Progenitor cell of endocrine pancreas (in vitro differentiated cells): ENCODE results near the gene RMDN2. TPM values are rescaled to one million over a fixed set of nuclear protein-coding genes. Genes with fewer than 3 reads are reported as not detected.

Source experiments
- DNase-seq: peaks from one replicate; pipeline ENCODE4 v3.0.0; 2021; ENCODE audit warnings: low spot score; ENCODE audit not compliant: unreplicated experiment
- H3K27ac Mint-ChIP-seq: 2 replicates; pipeline ENCODE4 v1.8.0; 2021; ENCODE audit warnings: mild to moderate bottlenecking, moderate library complexity, mixed read lengths
- H3K27me3 Mint-ChIP-seq: 2 replicates; pipeline ENCODE4 v1.8.0; 2021; ENCODE audit warnings: mixed read lengths
- H3K36me3 Mint-ChIP-seq: 2 replicates; pipeline ENCODE4 v1.8.0; 2022; ENCODE audit warnings: mixed read lengths; ENCODE audit not compliant: insufficient read depth
- H3K4me1 Mint-ChIP-seq: 2 replicates; pipeline ENCODE4 v1.8.0; 2021; ENCODE audit warnings: low read depth, mixed read lengths
- H3K4me3 Mint-ChIP-seq: 2 replicates; pipeline ENCODE4 v1.8.0; 2021; ENCODE audit warnings: low read depth, mild to moderate bottlenecking, moderate library complexity, mixed read lengths
- H3K9me3 Mint-ChIP-seq: 2 replicates; pipeline ENCODE4 v1.8.0; 2021; ENCODE audit warnings: low read depth, mixed read lengths
- total RNA-seq: library from RNA; stranded (reverse); gene quantifications from 2 replicates; pipeline ENCODE4 v1.2.1, GENCODE V29; 2021
- TF ChIP-seq, protein P1 (sequence below): fragments of 200-600 bp; sonication (generic); IDR thresholded peaks from one replicate; pipeline ENCODE4 v1.5.0; 2021; ENCODE audit warnings: antibody characterized with exemption, mild to moderate bottlenecking; ENCODE audit not compliant: unreplicated experiment

The RMDN2 gene
- total RNA-seq, 1 donor from 2014 or later: 9.2 TPM

DNA sequence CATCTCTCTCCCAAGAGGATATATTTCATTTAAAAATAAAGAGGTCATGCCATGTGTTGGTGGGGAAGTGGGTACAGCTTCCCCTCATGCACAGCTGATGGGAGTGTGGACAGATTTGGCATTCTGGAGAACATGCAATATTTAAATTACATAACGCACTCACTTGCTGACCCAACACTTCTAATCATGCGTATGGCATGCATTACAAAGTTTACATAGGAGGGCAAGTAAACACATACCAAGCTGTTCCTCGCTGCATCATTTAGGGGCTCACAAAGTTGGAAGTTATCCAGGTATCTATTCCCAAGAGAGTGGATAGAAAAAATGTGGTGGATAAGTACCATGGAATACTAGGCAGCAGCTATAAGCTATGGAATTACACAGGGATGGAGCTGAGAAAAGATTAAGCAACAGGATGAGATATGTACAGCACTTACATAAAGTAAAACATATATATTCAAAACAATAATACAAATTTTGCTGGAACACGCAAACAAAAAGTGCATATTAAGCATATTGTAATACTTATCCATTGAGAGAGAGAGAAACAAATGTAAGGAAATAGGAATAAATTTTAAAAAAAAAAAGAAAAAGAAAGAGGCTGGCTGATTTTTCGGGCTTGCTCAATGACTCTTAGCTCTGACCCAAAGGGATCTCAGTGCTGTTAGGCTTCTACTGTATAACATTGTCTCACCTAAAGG is 139.9 kb downstream of the RMDN2 start:
- H3K4me3 Mint-ChIP-seq: no peak overlapping the region
- H3K36me3 Mint-ChIP-seq: no peaks in the 10 kb centered on the region
- TF ChIP-seq, protein P1, sequence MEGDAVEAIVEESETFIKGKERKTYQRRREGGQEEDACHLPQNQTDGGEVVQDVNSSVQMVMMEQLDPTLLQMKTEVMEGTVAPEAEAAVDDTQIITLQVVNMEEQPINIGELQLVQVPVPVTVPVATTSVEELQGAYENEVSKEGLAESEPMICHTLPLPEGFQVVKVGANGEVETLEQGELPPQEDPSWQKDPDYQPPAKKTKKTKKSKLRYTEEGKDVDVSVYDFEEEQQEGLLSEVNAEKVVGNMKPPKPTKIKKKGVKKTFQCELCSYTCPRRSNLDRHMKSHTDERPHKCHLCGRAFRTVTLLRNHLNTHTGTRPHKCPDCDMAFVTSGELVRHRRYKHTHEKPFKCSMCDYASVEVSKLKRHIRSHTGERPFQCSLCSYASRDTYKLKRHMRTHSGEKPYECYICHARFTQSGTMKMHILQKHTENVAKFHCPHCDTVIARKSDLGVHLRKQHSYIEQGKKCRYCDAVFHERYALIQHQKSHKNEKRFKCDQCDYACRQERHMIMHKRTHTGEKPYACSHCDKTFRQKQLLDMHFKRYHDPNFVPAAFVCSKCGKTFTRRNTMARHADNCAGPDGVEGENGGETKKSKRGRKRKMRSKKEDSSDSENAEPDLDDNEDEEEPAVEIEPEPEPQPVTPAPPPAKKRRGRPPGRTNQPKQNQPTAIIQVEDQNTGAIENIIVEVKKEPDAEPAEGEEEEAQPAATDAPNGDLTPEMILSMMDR: no peak
- no peaks in the 10 kb centered on the region for H3K9me3 Mint-ChIP-seq
- no peak overlapping the region for H3K27ac Mint-ChIP-seq
- no peaks in the 10 kb centered on the region for H3K4me1 Mint-ChIP-seq
- peaks cover 6% of the 10 kb centered on the region for H3K27me3 Mint-ChIP-seq
- no peak for DNase-seq

DNA sequence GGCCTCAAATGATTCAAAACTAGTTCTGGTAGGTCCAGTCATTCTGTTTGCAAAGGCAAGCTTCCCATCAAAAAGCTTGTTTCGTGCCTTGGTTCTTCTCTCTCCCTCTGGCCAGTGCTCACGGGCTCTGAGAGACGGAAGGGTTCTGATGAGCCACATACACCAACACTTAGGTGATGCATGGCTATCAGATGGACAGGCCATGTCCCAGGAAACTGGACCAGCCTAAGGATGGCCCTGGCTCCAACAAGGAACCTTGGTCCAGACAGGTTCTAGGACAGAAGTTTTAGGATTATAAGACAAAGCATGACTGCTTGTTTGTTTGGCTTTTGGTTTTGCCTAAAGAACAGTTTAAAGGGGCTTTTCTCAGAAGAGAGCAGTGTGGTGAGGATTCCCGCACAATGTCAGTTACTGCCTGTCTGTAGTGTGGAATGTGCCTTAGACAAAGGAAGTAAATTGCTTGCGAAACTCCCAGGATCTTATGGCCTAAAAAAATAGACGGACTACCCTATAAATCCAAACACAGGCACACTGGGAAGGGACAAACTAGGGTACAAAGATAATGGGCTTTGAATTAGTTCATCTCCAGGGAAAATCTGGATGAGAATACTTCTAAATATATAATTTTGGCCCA is 140.5 kb downstream of the RMDN2 start:
- DNase-seq: no peak
- TF ChIP-seq, protein P1: no peak
- no peaks in the 10 kb centered on the region for H3K36me3 Mint-ChIP-seq
- H3K4me3 Mint-ChIP-seq: no peak overlapping the region
- no peaks in the 10 kb centered on the region for H3K9me3 Mint-ChIP-seq
- H3K4me1 Mint-ChIP-seq: no peaks in the 10 kb centered on the region
- H3K27ac Mint-ChIP-seq: no peak overlapping the region
- peaks cover 12% of the 10 kb centered on the region for H3K27me3 Mint-ChIP-seq

DNA sequence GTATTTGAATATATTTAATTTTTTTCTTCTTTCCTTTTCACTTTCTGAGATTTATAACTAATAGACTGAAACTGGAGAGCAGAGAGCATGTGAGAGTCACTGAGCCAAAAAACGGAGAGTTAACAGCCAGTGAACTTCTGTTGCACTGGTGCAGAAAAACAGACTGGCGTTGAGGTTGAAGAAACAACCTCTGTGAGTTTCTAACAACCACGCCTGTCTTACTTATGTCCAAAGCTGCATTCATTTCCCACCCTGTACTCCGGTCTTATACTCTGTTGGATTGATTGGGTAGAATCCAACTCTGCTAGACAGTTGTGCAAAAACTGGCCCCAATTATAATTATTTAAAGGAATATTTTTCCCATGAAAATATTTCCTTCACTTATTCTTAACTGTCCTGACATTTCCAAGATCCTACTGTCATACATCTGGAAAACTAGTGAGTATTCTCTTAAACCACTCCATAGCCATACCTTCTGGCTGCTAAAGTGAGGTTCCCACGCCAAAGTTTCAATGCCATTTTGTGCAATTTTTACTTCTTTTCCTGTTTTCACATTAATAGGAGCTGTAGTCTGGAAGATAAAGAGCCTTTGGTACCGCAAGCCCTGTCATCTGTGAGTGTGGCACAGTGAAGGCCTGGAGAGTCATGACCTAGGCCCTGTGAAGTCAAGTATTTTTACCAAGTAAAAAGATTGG is 141.5 kb downstream of the RMDN2 start:
- DNase-seq: no peak
- no peaks in the 10 kb centered on the region for H3K36me3 Mint-ChIP-seq
- no peaks in the 10 kb centered on the region for H3K4me1 Mint-ChIP-seq
- H3K9me3 Mint-ChIP-seq: no peaks in the 10 kb centered on the region
- no peak overlapping the region for H3K4me3 Mint-ChIP-seq
- no peak overlapping the region for H3K27ac Mint-ChIP-seq
- H3K27me3 Mint-ChIP-seq: peaks cover 20% of the 10 kb centered on the region
- TF ChIP-seq, protein P1: no peak

Other genes starting within 250 kb of the RMDN2 start
- 1.1 and 1.6 TPM in 2 replicates for gene CYP1B1, start 150.9 kb downstream of the RMDN2 start, total RNA-seq